Left ventricle myocardium inferior (tissue), 1 donor: ENCODE results near the gene HTR2A. TPM values are rescaled to one million over a fixed set of nuclear protein-coding genes. Genes with fewer than 3 reads are reported as not detected.

Experiments
- DNase-seq: peaks from one replicate; pipeline ENCODE4 v3.0.0-alpha.2; 2020
- H3K27ac ChIP-seq: fragments of 200-600 bp; replicated peaks from 2 replicates; pipeline ENCODE4 v1.8.0; 2021
- H3K27me3 ChIP-seq: fragments of 200-600 bp; 2 replicates; pipeline ENCODE4 v1.8.0; 2021; ENCODE audit warnings: low read depth
- H3K36me3 ChIP-seq: fragments of 200-600 bp; 2 replicates; pipeline ENCODE4 v1.8.0; 2021
- H3K4me1 ChIP-seq: fragments of 200-600 bp; 2 replicates; pipeline ENCODE4 v1.8.0; 2021
- H3K4me3 ChIP-seq: fragments of 200-600 bp; 2 replicates; pipeline ENCODE4 v1.8.0; 2021; ENCODE audit warnings: mild to moderate bottlenecking, moderate library complexity
- H3K9me3 ChIP-seq: fragments of 200-600 bp; replicated peaks from 2 replicates; pipeline ENCODE4 v1.8.0; 2021
- intact Hi-C: fragments of 100-400 bp; cut with micrococcal nuclease; formaldehyde crosslinking; loops from one replicate; pipeline ENCODE4 v1.11.0; 2022
- total RNA-seq: library from RNA; stranded (reverse); fragmentation: NEBNext Ultra II Directional; extraction: Animal tissue kit (Norgen Biotek cat#: 25700); gene quantifications from one replicate; pipeline ENCODE4 v1.2.1, GENCODE V29; 2021
- TF ChIP-seq, protein P1 (sequence below): fragments of 200-600 bp; IDR thresholded peaks from 2 replicates; pipeline ENCODE4 v1.8.0; 2021; ENCODE audit warnings: antibody characterized with exemption, mild to moderate bottlenecking, borderline replicate concordance
- donor health status: DM: no; HTN: yes; CAD: no; lungs with severe emphysema.

Gene HTR2A
- total RNA-seq, 1 donor from 2014 or later = 0.11 TPM

DNA sequence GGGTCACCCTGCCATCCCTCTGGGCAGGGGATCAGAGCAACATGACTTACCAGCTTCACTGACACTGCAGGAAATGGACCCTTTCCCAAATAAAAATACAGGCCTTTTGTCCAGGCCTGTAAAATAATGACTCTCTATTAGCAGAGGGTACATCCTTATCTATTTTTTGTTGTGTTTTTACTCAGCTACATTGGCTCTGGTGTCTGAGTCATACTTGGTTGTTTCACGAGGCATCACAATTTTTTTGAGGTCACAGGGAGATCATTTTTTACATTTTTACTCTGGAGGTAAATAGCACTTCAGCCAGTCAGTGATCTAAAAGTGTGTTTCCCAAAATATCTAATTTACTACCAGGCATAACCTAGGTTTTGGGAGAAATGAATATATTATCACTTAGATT lies 6.9 kb upstream of the HTR2A start:
- Histone ChIP-seq H3K4me3 (no peak overlapping the region), H3K27ac (no peak overlapping the region), H3K4me1 (no peaks in the 10 kb centered on the region), H3K36me3 (no peaks in the 10 kb centered on the region), H3K9me3 (no peaks in the 10 kb centered on the region), H3K27me3 (peaks cover 11% of the 10 kb centered on the region)
- no peak for DNase-seq
- TF ChIP-seq, protein P1, sequence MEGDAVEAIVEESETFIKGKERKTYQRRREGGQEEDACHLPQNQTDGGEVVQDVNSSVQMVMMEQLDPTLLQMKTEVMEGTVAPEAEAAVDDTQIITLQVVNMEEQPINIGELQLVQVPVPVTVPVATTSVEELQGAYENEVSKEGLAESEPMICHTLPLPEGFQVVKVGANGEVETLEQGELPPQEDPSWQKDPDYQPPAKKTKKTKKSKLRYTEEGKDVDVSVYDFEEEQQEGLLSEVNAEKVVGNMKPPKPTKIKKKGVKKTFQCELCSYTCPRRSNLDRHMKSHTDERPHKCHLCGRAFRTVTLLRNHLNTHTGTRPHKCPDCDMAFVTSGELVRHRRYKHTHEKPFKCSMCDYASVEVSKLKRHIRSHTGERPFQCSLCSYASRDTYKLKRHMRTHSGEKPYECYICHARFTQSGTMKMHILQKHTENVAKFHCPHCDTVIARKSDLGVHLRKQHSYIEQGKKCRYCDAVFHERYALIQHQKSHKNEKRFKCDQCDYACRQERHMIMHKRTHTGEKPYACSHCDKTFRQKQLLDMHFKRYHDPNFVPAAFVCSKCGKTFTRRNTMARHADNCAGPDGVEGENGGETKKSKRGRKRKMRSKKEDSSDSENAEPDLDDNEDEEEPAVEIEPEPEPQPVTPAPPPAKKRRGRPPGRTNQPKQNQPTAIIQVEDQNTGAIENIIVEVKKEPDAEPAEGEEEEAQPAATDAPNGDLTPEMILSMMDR = no peak
- intact Hi-C loops = no loop called here

DNA sequence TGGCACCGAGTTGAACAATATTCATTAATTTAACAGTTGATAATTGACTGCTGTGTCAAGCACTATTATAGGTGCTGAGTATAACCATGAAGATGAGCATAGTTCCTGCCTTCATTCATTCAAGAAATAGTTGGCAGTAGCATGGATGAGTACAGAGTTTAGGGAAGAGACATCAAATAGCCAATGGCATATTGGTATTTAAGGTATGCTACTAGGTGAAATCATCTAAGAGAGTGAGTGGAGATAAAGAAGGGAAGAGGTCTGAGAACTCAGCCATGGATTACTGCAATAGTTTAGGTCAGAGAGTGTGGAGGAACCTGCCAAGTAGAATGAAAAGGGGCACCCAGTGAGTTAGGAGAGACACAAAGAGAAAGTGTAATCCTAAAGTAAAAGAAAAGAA lies 4.9 kb upstream of the HTR2A start:
- no peak overlapping the region for H3K4me3 ChIP-seq
- DNase-seq = no peak
- TF ChIP-seq, protein P1 = no peak
- H3K4me1 ChIP-seq = no peaks in the 10 kb centered on the region
- intact Hi-C loops = no loop called here
- no peaks in the 10 kb centered on the region for H3K36me3 ChIP-seq
- H3K27me3 ChIP-seq = peaks cover 14% of the 10 kb centered on the region
- H3K27ac ChIP-seq = no peak overlapping the region
- no peaks in the 10 kb centered on the region for H3K9me3 ChIP-seq

DNA sequence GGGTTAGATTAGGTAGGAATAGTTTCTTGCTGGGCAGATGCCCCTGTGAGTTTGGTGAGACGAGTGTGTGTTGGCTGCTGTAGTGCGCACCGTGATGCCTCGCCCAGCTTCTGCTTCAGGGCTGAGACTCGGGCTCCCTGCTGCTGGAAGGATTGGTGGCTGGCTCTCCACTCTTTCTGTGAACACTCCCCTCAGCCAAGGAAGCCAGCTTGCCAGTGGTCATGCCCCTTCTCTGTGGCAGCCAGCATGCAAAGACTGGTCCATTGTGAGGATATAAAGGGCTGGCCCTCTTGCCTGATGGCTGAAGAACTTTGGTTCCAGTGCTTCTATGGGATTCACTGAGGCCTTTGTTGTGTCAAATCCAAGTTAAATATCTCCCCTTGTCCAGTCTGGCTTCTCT lies 2.9 kb upstream of the HTR2A start:
- intact Hi-C loops = no loop called here
- Histone ChIP-seq H3K9me3 (no peaks in the 10 kb centered on the region), H3K4me3 (no peak overlapping the region), H3K4me1 (peaks cover 5% of the 10 kb centered on the region), H3K36me3 (no peaks in the 10 kb centered on the region), H3K27me3 (peaks cover 21% of the 10 kb centered on the region), H3K27ac (no peak overlapping the region)
- TF ChIP-seq, protein P1 = no peak
- no peak for DNase-seq

DNA sequence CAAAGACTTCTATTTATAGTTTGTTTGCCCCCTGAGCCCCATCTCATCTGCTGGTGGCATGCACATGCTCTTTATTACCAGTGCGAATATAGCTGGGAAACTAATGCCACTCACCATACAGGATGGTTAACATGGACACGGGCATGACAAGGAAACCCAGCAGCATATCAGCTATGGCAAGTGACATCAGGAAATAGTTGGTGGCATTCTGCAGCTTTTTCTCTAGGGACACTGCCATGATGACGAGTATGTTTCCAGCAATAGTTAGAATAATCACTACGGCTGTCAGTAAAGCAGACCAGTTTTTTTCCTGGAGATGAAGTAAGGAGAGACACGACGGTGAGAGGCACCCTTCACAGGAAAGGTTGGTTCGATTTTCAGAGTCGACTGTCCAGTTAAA lies 1.5 kb downstream of the HTR2A start:
- Histone ChIP-seq H3K9me3 (no peaks in the 10 kb centered on the region), H3K4me1 (peaks cover 21% of the 10 kb centered on the region), H3K27me3 (peaks cover 63% of the 10 kb centered on the region), H3K36me3 (no peaks in the 10 kb centered on the region), H3K4me3 (no peak overlapping the region), H3K27ac (no peak overlapping the region)
- intact Hi-C loops = no loop called here
- no peak for DNase-seq
- TF ChIP-seq, protein P1 = no peak

- peaks cover 71% of the 10 kb centered on the region for H3K27me3 ChIP-seq
- TF ChIP-seq, protein P1 = no peak
- H3K27ac ChIP-seq = peak overlapping the region; percentile 30
- no peaks in the 10 kb centered on the region for H3K9me3 ChIP-seq
- DNase-seq = no peak
- H3K4me1 ChIP-seq = peaks cover 21% of the 10 kb centered on the region
- intact Hi-C loops = no loop called here
- no peaks in the 10 kb centered on the region for H3K36me3 ChIP-seq
- peak overlapping the region; percentile 67 for H3K4me3 ChIP-seq
These were observed 2.3 kb downstream of the HTR2A start for GRCh38 chr13:46894568-46894967.
